Endothelial cell of umbilical vein (primary cell): Measurements from ENCODE around the gene CTF1. TPM values are rescaled to one million over a fixed set of nuclear protein-coding genes. Genes with fewer than 3 reads are reported as not detected.

Experiments used
- BruUV-seq: library from RNA; stranded (reverse); fragments of 400-500 nt; replicated peaks from 2 replicates; lab custom pipeline; 2021; lab: Mats Ljungman, UMichigan
- CTCF ChIA-PET: fragments of 300-600, 350-600 bp; sonication (Branson Sonifier 250); formaldehyde crosslinking; loops from one replicate; lab custom pipeline; 2021; ENCODE audit warnings: antibody characterized with exemption, inconsistent platforms; lab: Charles Lee
- POLR2A ChIA-PET: fragments of 300-600, 350-600 bp; sonication (Branson Sonifier 250); formaldehyde crosslinking; loops from one replicate; lab custom pipeline; 2021; ENCODE audit warnings: antibody characterized with exemption, inconsistent platforms; lab: Charles Lee
- DNase-seq: peaks from one replicate; pipeline ENCODE4 v3.0.0-alpha.2; 2011; ENCODE audit warnings: low read depth, low spot score
- FAIRE-seq: peaks from 2 replicates; lab custom pipeline; 2011; peaks lifted over from hg19 to GRCh38; lab: Jason Lieb, UNC
- H2AFZ ChIP-seq: 2 replicates; pipeline ENCODE4 v1.6.0; 2012; ENCODE audit warnings: low read depth, low read length, control low read depth, inconsistent platforms
- H3K27ac ChIP-seq: 2 replicates; pipeline ENCODE4 v1.5.1; 2011; ENCODE audit warnings: low read depth, mild to moderate bottlenecking, control low read depth, low read length, moderate library complexity; ENCODE audit not compliant: insufficient read depth
- H3K27me3 ChIP-seq, 2 experiments: 2 replicates each; pipeline versions ENCODE4 v1.6.0 to v1.6.1; 2011; ENCODE audit warnings: low read length in 2 of 2, mixed read lengths in 1 of 2; ENCODE audit not compliant: control insufficient read depth in 2 of 2, insufficient read depth in 2 of 2
- H3K36me3 ChIP-seq, 2 experiments: 2 replicates in 1 of 2; 3 replicates in 1 of 2; pipeline ENCODE4 v1.5.1; 2011; ENCODE audit warnings: low read length in 2 of 2, mild to moderate bottlenecking in 1 of 2, moderate library complexity in 1 of 2; ENCODE audit not compliant: control insufficient read depth in 2 of 2, insufficient read depth in 2 of 2; ENCODE audit errors: extremely low read depth in 1 of 2
- H3K4me1 ChIP-seq: 3 replicates; pipeline ENCODE4 v1.5.1; 2011; ENCODE audit warnings: mild to moderate bottlenecking, low read length; ENCODE audit not compliant: control insufficient read depth, insufficient read depth; ENCODE audit errors: extremely low read depth
- H3K4me2 ChIP-seq: 2 replicates; pipeline ENCODE4 v1.6.1; 2011; ENCODE audit warnings: low read length, control low read depth, mixed read lengths; ENCODE audit not compliant: insufficient read depth
- H3K4me3 ChIP-seq, 3 experiments: fragments of 200-600 bp in 1 of 3; sonication (generic), shearing (Covaris generic) in 1 of 3; replicated peaks in 1 of 3; 2 replicates each; pipeline ENCODE4 v1.5.1; 2011 to 2016; ENCODE audit warnings: control low read depth in 3 of 3, low read length in 3 of 3, mild to moderate bottlenecking in 2 of 3, inconsistent platforms in 1 of 3, low read depth in 1 of 3, moderate library complexity in 1 of 3; ENCODE audit not compliant: insufficient read depth in 1 of 3
- H3K79me2 ChIP-seq: 2 replicates; pipeline ENCODE4 v1.6.0; 2012; ENCODE audit warnings: low read length, inconsistent platforms; ENCODE audit not compliant: control insufficient read depth, insufficient read depth
- H3K9ac ChIP-seq: replicated peaks from 2 replicates; pipeline ENCODE3; 2011; ENCODE audit warnings: low read length, control low read depth; ENCODE audit not compliant: insufficient read depth; ENCODE audit errors: extremely low read depth
- H3K9me1 ChIP-seq: replicated peaks from 3 replicates; pipeline ENCODE4 v1.6.0; 2011; ENCODE audit warnings: mild to moderate bottlenecking, low read length; ENCODE audit not compliant: control insufficient read depth, insufficient read depth; ENCODE audit errors: extremely low read depth
- H3K9me3 ChIP-seq: replicated peaks from 2 replicates; pipeline ENCODE4 v1.5.1; 2012; ENCODE audit warnings: low read length, inconsistent platforms; ENCODE audit not compliant: control insufficient read depth, insufficient read depth
- H4K20me1 ChIP-seq: replicated peaks from 2 replicates; pipeline ENCODE3; 2011; ENCODE audit warnings: mild to moderate bottlenecking, low read length; ENCODE audit not compliant: control insufficient read depth, insufficient read depth; ENCODE audit errors: extremely low read depth
- CTCF ChIP-seq, 2 donors: IDR thresholded peaks; 1 replicate in 1 of 2; 2 replicates in 1 of 2; pipeline ENCODE4 v1.5.1; 2011; ENCODE audit warnings: low read length in 2 of 2, mild to moderate bottlenecking in 2 of 2, moderate library complexity in 2 of 2, control low read depth in 1 of 2, inconsistent platforms in 1 of 2, low read depth in 1 of 2; ENCODE audit not compliant: insufficient read depth in 1 of 2; ENCODE audit errors: extremely low read depth in 1 of 2
- EZH2 ChIP-seq: IDR thresholded peaks from 2 replicates; pipeline ENCODE4 v1.6.1; 2012; ENCODE audit warnings: borderline replicate concordance, low read depth, mild to moderate bottlenecking, moderate library complexity, low read length, inconsistent platforms; ENCODE audit not compliant: severe bottlenecking
- FOS ChIP-seq: IDR thresholded peaks from 2 replicates; pipeline ENCODE4 v1.6.1; 2011; ENCODE audit warnings: mild to moderate bottlenecking, low read length, moderate library complexity, borderline replicate concordance; ENCODE audit not compliant: insufficient read depth
- GATA2 ChIP-seq: IDR thresholded peaks from 2 replicates; pipeline ENCODE4 v1.7.0; 2011; ENCODE audit warnings: low read depth, mild to moderate bottlenecking, moderate library complexity, mixed read lengths, low read length; ENCODE audit not compliant: insufficient read length, insufficient read depth
- JUN ChIP-seq: IDR thresholded peaks from 2 replicates; pipeline ENCODE4 v1.6.1; 2011; ENCODE audit warnings: borderline replicate concordance, low read depth; ENCODE audit not compliant: insufficient read length, insufficient read depth
- POLR2AphosphoS5 ChIP-seq: IDR thresholded peaks from 2 replicates; pipeline ENCODE4 v1.6.1; 2012; ENCODE audit warnings: low read depth, mild to moderate bottlenecking, control low read depth, low read length, moderate library complexity; ENCODE audit not compliant: insufficient read depth
- dilution Hi-C: fragments of 300-500 bp; cut with MboI; formaldehyde crosslinking; loops from one replicate; pipeline ENCODE4 v1.15.0; 2019; ENCODE audit warnings: low sequenced_read_pairs; ENCODE audit not compliant: extremely low pct_ligation_motif_present
- intact Hi-C: fragments of 100-400 bp; cut with micrococcal nuclease; formaldehyde crosslinking; loops from one replicate; pipeline ENCODE4 v1.10.0; 2022
- polyA plus RNA-seq, 4 experiments: library from polyadenylated mRNA; depleted of rRNA in 3 of 4; stranded (reverse) in 3 of 4; unstranded in 1 of 4; fragments of >200 nt; gene quantifications; 2 replicates each; pipeline versions ENCODE4 v1.2.1 to v1.2.3, GENCODE V29; 2011 to 2012; ENCODE audit warnings: missing spikeins in 1 of 4
- total RNA-seq: library from RNA; stranded (reverse); gene quantifications from 2 replicates; pipeline ENCODE4 v1.2.3, GENCODE V29; 2021

CTF1 gene
- total and polyA plus RNA-seq, 2 donors (not counting 3 experiments of a cell fraction or from before 2014, with no cell fraction given) = 1.5 to 4.7 TPM

GRCh38 chr16:30867747-30868146 is 28.7 kb upstream of the CTF1 start:
- Histone ChIP-seq H3K9ac (no peak overlapping the region), H3K9me1 (no peaks in the 10 kb centered on the region), H3K4me3 (no peak overlapping the region), H3K9me3 (no peaks in the 10 kb centered on the region), H3K27ac (no peak overlapping the region), H2AFZ (no peak overlapping the region), H3K36me3 (no peaks in the 10 kb centered on the region), H3K27me3 (no peaks in the 10 kb centered on the region), H4K20me1 (no peaks in the 10 kb centered on the region), H3K4me2 (no peak overlapping the region), H3K79me2 (no peaks in the 10 kb centered on the region), H3K4me1 (no peaks in the 10 kb centered on the region)
- DNase-seq (no peak), FAIRE-seq (no peak)
- no TSS peak for BruUV-seq
- intact Hi-C loops (no loop called here), dilution Hi-C loops (no loop called here)
- POLR2A ChIA-PET = no interaction called here
- TF ChIP-seq FOS = no peak
- TF ChIP-seq CTCF (IDR thresholded peaks at IDR 0.05; ENCODE audit: extremely low read depth in 1 of 2, insufficient read depth in 1 of 2, low read depth in 1 of 2, low read length in 2 of 2) = peak in 1 of 2 donors; percentile 3
- CTCF ChIA-PET = interaction anchor here (4.7 kb wide), 1 partner anchor 22 kb away, joined by 26 read pairs; no protein-coding TSS in a partner anchor

- Histone ChIP-seq H4K20me1 (no peaks in the 10 kb centered on the region), H3K4me3 (no peak overlapping the region), H3K9ac (no peak overlapping the region), H2AFZ (no peak overlapping the region), H3K27me3 (no peaks in the 10 kb centered on the region), H3K9me3 (no peaks in the 10 kb centered on the region), H3K79me2 (no peaks in the 10 kb centered on the region), H3K4me2 (no peak overlapping the region), H3K9me1 (no peaks in the 10 kb centered on the region), H3K27ac (no peak overlapping the region), H3K36me3 (no peaks in the 10 kb centered on the region), H3K4me1 (peaks cover 10% of the 10 kb centered on the region)
- FAIRE-seq = no peak
- ChIA-PET POLR2A (interaction anchor here (0.6 kb wide), 1 partner anchor 366 kb away, joined by 4 read pairs; no protein-coding TSS in a partner anchor), CTCF (interaction anchor here (1.1 to 4.7 kb wide), 2 partner anchors 18 to 25 kb away, joined by 3 to 26 read pairs; no protein-coding TSS in a partner anchor)
- no peak for DNase-seq
- dilution Hi-C loops = no loop called here
- TF ChIP-seq EZH2 = no peak
- TF ChIP-seq GATA2 = no peak
- TF ChIP-seq POLR2AphosphoS5 = no peak
- no peak for TF ChIP-seq JUN
- no peak for TF ChIP-seq CTCF (IDR thresholded peaks at IDR 0.05; ENCODE audit: extremely low read depth in 1 of 2, insufficient read depth in 1 of 2, low read depth in 1 of 2, low read length in 2 of 2)
- no peak for TF ChIP-seq FOS
- intact Hi-C loops = no loop called here
- BruUV-seq = no TSS peak
Measured at GRCh38 chr16:30870904-30871303, 25.5 kb upstream of the CTF1 start.
